ENCODE measurements around the gene ZBTB37. TPM values are rescaled to one million over a fixed set of nuclear protein-coding genes. Genes with fewer than 3 reads are reported as not detected.
"Not testable (repeated sequence)": the region's sequence is repeated elsewhere in the genome, so short reads cannot be mapped to it uniquely, and the experiment has no call there.

The ZBTB37 gene
- total RNA-seq, 1 donor, result 13.4 TPM

DNA sequence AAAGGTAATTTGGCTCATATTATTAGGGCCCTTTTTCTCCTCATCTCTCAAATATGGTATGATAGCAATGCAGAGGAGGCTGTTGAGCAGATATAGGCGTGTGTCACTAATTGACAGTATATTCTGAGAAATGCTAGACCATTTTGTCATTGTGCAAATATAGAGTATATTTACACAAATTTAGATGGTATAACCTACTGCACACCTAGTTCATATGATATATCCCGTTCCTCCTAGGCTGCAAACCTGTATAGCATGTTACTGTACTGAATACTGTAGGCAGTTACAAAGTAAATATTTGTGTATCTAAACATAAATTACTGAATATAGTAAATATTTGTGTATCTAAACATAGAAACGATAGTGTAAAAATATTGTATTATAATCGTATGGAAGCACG, 8.6 kb downstream of the ZBTB37 start:
- H3K9me3 ChIP-seq (ENCODE audit: low read depth, low read length), result no peaks in the 10 kb centered on the region
- H3K27me3 ChIP-seq (ENCODE audit: insufficient read depth, low read length), result no peaks in the 10 kb centered on the region
- peaks cover 4% of the 10 kb centered on the region for H3K4me1 ChIP-seq (ENCODE audit: insufficient read depth, low read length)
- H3K4me3 ChIP-seq (ENCODE audit: low read length), result no peak overlapping the region

- Histone ChIP-seq H3K9me3 (ENCODE audit: low read depth, low read length) (no peaks in the 10 kb centered on the region), H3K4me3 (ENCODE audit: low read length) (no peak overlapping the region), H3K4me1 (ENCODE audit: insufficient read depth, low read length) (no peaks in the 10 kb centered on the region), H3K27me3 (ENCODE audit: insufficient read depth, low read length) (no peaks in the 10 kb centered on the region)
These were observed 10.1 kb downstream of the ZBTB37 start for GRCh38 chr1:173878251-173878650.

DNA sequence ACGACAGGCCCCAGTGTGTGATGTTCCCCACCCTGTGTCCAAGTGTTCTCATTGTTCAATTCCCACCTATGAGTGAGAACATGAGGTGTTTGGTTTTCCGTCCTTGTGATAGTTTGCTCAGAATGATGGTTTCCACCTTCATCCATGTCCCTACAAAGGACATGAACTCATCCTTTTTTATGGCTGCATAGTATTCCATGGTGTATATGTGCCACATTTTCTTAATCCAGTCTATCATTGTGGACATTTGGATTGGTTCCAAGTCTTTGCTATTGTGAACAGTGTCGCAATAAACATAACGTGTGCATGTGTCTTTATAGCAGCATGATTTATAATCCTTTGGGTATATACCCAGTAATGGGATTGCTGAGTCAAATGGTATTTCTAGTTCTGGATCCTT, 12.9 kb downstream of the ZBTB37 start:
- not testable (repeated sequence) for H3K27me3 ChIP-seq (ENCODE audit: insufficient read depth, low read length); H3K9me3 ChIP-seq (ENCODE audit: low read depth, low read length); H3K4me1 ChIP-seq (ENCODE audit: insufficient read depth, low read length); H3K4me3 ChIP-seq (ENCODE audit: low read length)

GRCh38 chr1:173884701-173885100, 16.5 kb downstream of the ZBTB37 start:
- H3K4me3 ChIP-seq (ENCODE audit: low read length), result no peak overlapping the region
- H3K4me1 ChIP-seq (ENCODE audit: insufficient read depth, low read length), result peaks cover 12% of the 10 kb centered on the region
- H3K27me3 ChIP-seq (ENCODE audit: insufficient read depth, low read length), result no peaks in the 10 kb centered on the region
- H3K9me3 ChIP-seq (ENCODE audit: low read depth, low read length), result no peaks in the 10 kb centered on the region

GRCh38 chr1:173886746-173887611, 18.8 kb downstream of the ZBTB37 start:
- H3K4me1 ChIP-seq (ENCODE audit: insufficient read depth, low read length), result peaks cover 12% of the 10 kb centered on the region
- H3K9me3 ChIP-seq (ENCODE audit: low read depth, low read length), result no peaks in the 10 kb centered on the region
- H3K4me3 ChIP-seq (ENCODE audit: low read length), result no peak overlapping the region
- no peaks in the 10 kb centered on the region for H3K27me3 ChIP-seq (ENCODE audit: insufficient read depth, low read length)

DNA sequence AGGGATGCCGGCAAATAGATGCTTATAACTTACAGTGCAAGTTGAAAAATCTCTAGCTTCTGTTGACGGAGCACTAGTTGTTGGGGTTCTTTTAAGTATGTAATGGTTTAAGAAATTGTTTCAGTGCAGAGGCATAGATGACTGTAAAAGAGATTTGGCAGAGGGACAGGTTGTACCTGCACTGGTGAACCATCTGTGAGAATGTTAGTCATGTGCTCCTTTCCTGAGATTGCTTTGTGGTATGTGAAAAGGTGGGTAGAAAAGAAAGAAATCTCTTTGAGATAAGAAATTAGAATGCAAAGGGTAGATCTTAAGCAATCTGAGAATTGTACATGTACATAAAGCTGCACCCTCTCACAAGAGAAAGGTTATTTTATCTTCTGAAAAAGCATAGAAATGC, 19.4 kb downstream of the ZBTB37 start:
- Histone ChIP-seq H3K4me1 (ENCODE audit: insufficient read depth, low read length) (peaks cover 12% of the 10 kb centered on the region), H3K4me3 (ENCODE audit: low read length) (no peak overlapping the region), H3K9me3 (ENCODE audit: low read depth, low read length) (no peaks in the 10 kb centered on the region), H3K27me3 (ENCODE audit: insufficient read depth, low read length) (no peaks in the 10 kb centered on the region)

DNA sequence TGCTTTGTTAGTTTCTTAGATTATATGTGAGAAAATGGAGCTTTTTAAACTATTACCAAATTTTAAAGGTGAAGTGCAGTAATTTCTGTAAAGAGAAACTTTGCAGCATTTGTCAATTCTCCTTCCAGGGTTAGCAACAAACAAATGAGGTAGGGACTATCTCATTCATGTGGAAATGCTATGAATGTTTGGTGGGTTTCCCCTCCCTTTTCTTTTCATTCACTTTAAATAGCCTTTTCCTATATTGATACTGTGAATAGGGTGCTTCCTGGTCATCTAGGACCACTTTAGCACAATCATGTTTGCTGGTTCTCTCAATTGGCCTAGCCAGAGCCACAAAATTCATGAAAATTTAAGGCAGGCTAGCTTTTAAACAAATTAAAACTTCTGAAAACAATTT, 20.6 kb downstream of the ZBTB37 start:
- Histone ChIP-seq H3K9me3 (ENCODE audit: low read depth, low read length) (no peaks in the 10 kb centered on the region), H3K27me3 (ENCODE audit: insufficient read depth, low read length) (no peaks in the 10 kb centered on the region), H3K4me3 (ENCODE audit: low read length) (no peak overlapping the region), H3K4me1 (ENCODE audit: insufficient read depth, low read length) (peaks cover 12% of the 10 kb centered on the region)

DNA sequence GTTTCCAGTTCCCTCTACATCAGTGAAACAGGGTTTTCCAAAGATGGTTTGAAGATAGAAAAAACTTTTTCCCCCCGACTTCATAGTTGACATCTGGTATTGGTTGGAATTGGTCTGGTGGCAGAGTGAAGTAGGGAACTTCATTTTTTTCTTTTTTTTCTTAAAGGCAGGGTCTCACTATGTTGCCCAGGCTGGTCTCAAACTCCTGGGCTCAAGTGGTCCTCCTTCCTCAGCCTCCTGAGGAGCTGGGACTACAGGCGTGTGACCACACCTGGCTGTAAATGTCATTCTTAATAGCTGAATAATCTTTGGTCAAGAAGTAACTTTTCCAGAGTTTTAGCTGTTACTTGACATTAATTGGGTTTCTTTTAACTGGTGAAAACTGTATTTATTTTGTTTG, 21.7 kb downstream of the ZBTB37 start:
- no peaks in the 10 kb centered on the region for H3K27me3 ChIP-seq (ENCODE audit: insufficient read depth, low read length)
- H3K4me1 ChIP-seq (ENCODE audit: insufficient read depth, low read length), result peaks cover 12% of the 10 kb centered on the region
- H3K9me3 ChIP-seq (ENCODE audit: low read depth, low read length), result no peaks in the 10 kb centered on the region
- H3K4me3 ChIP-seq (ENCODE audit: low read length), result no peak overlapping the region

DNA sequence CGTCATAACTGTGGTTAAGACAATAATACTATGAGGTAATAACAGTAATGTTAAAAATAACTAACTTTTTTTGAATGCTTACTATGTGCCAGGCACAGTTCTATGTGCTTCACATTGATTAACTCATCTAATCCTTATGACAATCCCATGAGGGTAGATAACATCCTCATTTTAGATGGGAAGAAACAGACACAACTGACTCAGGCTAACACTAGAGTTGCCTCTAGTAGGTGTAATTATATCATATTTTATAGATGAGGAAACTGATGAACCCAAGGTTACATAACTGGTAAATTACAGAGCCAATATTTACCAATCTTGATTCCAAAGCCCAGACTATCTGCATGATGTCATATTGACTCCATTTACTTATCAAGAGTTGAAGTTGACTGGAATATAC, 25.4 kb downstream of the ZBTB37 start:
- no peaks in the 10 kb centered on the region for H3K9me3 ChIP-seq (ENCODE audit: low read depth, low read length)
- no peaks in the 10 kb centered on the region for H3K4me1 ChIP-seq (ENCODE audit: insufficient read depth, low read length)
- H3K27me3 ChIP-seq (ENCODE audit: insufficient read depth, low read length), result no peaks in the 10 kb centered on the region
- no peak overlapping the region for H3K4me3 ChIP-seq (ENCODE audit: low read length)

- H3K4me3 ChIP-seq (ENCODE audit: low read length), result no peak overlapping the region
These were observed 26.0 kb downstream of the ZBTB37 start for GRCh38 chr1:173894189-173894588.

GRCh38 chr1:173900427-173900826, 32.2 kb downstream of the ZBTB37 start:
- Histone ChIP-seq H3K9me3 (ENCODE audit: low read depth, low read length) (no peaks in the 10 kb centered on the region), H3K4me3 (ENCODE audit: low read length) (no peak overlapping the region), H3K4me1 (ENCODE audit: insufficient read depth, low read length) (no peaks in the 10 kb centered on the region), H3K27me3 (ENCODE audit: insufficient read depth, low read length) (no peaks in the 10 kb centered on the region)

More at GRCh38 chr1:173894189-173894588, 26.0 kb downstream of the ZBTB37 start:
- Histone ChIP-seq H3K9me3 (ENCODE audit: low read depth, low read length) (no peaks in the 10 kb centered on the region), H3K4me1 (ENCODE audit: insufficient read depth, low read length) (no peaks in the 10 kb centered on the region), H3K27me3 (ENCODE audit: insufficient read depth, low read length) (no peaks in the 10 kb centered on the region)

DNA sequence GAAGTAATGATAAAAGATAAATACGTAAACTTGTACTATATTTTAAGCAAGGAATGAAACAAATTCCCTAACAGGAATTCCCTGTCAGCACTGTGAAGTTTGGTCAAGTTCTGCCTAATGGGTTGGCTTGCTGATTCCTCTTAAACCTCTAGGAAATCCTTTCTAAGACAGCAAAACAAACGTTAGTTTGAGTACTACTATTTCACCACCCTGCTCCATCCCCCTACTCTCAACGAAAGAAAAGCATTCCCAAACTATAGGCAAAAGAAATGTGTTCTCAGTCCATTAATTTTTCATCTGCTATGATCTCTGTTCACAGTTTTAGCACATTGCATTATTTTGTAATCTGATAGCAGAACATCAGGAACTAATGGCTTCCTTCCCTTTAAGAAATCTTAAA, 32.8 kb downstream of the ZBTB37 start:
- H3K9me3 ChIP-seq (ENCODE audit: low read depth, low read length), result no peaks in the 10 kb centered on the region
- no peaks in the 10 kb centered on the region for H3K27me3 ChIP-seq (ENCODE audit: insufficient read depth, low read length)
- H3K4me3 ChIP-seq (ENCODE audit: low read length), result no peak overlapping the region
- H3K4me1 ChIP-seq (ENCODE audit: insufficient read depth, low read length), result no peaks in the 10 kb centered on the region

- H3K9me3 ChIP-seq (ENCODE audit: low read depth, low read length), result no peaks in the 10 kb centered on the region
- no peaks in the 10 kb centered on the region for H3K27me3 ChIP-seq (ENCODE audit: insufficient read depth, low read length)
- H3K4me3 ChIP-seq (ENCODE audit: low read length), result no peak overlapping the region
- no peaks in the 10 kb centered on the region for H3K4me1 ChIP-seq (ENCODE audit: insufficient read depth, low read length)
These were observed 35.8 kb downstream of the ZBTB37 start for GRCh38 chr1:173903827-173904531.

- no peaks in the 10 kb centered on the region for H3K9me3 ChIP-seq (ENCODE audit: low read depth, low read length)
- no peaks in the 10 kb centered on the region for H3K4me1 ChIP-seq (ENCODE audit: insufficient read depth, low read length)
- no peaks in the 10 kb centered on the region for H3K27me3 ChIP-seq (ENCODE audit: insufficient read depth, low read length)
- no peak overlapping the region for H3K4me3 ChIP-seq (ENCODE audit: low read length)
These were observed 44.9 kb downstream of the ZBTB37 start for GRCh38 chr1:173913111-173913510.

- H3K9me3 ChIP-seq (ENCODE audit: low read depth, low read length), result no peaks in the 10 kb centered on the region
- H3K4me1 ChIP-seq (ENCODE audit: insufficient read depth, low read length), result no peaks in the 10 kb centered on the region
- no peak overlapping the region for H3K4me3 ChIP-seq (ENCODE audit: low read length)
- no peaks in the 10 kb centered on the region for H3K27me3 ChIP-seq (ENCODE audit: insufficient read depth, low read length)
These were observed 46.2 kb downstream of the ZBTB37 start for GRCh38 chr1:173914366-173914871.

All from mononuclear cell (primary cell).